IMR-90 (cell line): ENCODE data around the gene BMP10.

Experiments
- BHLHE40 ChIP-seq: fragments of 150-350 bp; IDR thresholded peaks from 2 replicates; pipeline ENCODE4 v1.6.1; 2016; ENCODE audit warnings: mild to moderate bottlenecking, low read depth, low read length
- CEBPB ChIP-seq: IDR thresholded peaks from 2 replicates; pipeline ENCODE4 v1.6.1; 2012; ENCODE audit warnings: low read depth, low read length, improper control_type of control experiment
- CTCF ChIP-seq: conservative IDR thresholded peaks from 2 replicates; pipeline ENCODE4 v1.5.1; 2012; ENCODE audit warnings: mild to moderate bottlenecking, low read depth, low read length, improper control_type of control experiment
- MAFK ChIP-seq: IDR thresholded peaks from 2 replicates; pipeline ENCODE4 v1.6.1; 2012; ENCODE audit warnings: low read depth, low read length, improper control_type of control experiment
- POLR2A ChIP-seq: IDR thresholded peaks from 2 replicates; pipeline ENCODE4 v1.6.1; 2012; ENCODE audit warnings: mild to moderate bottlenecking, low read depth, low read length
- RCOR1 ChIP-seq: IDR thresholded peaks from 2 replicates; pipeline ENCODE4 v1.6.1; 2012; ENCODE audit warnings: mild to moderate bottlenecking, low read length, improper control_type of control experiment; ENCODE audit not compliant: insufficient replicate concordance
- USF2 ChIP-seq: fragments of 150-350 bp; IDR thresholded peaks from 2 replicates; pipeline ENCODE4 v1.6.1; 2017; ENCODE audit warnings: mild to moderate bottlenecking, antibody characterized with exemption, low read length, low read depth

GRCh38 chr2:68911246-68911645 is 40.0 kb upstream of the BMP10 start:
- TF ChIP-seq POLR2A = no peak
- no peak for TF ChIP-seq CEBPB
- TF ChIP-seq RCOR1 = no peak
- no peak for TF ChIP-seq USF2
- no peak for TF ChIP-seq CTCF
- TF ChIP-seq BHLHE40 = no peak
- TF ChIP-seq MAFK = no peak
